Panc1 (cell line): ENCODE data around the gene CDK6. TPM values are rescaled to one million over a fixed set of nuclear protein-coding genes. Genes with fewer than 3 reads are reported as not detected.

Experiments used
- ATAC-seq: fragments of 200-7000 bp; cut with Tn5 transposase; 2 replicates; pipeline ENCODE4 v1.9.1; 2020; ENCODE audit warnings: mild to moderate bottlenecking, moderate library complexity
- BruUV-seq: library from RNA; stranded (reverse); fragments of 400-500 nt; replicated peaks from 2 replicates; lab custom pipeline; 2021; lab: Mats Ljungman, UMichigan
- CTCF ChIA-PET: fragments of 300-600 bp; sonication (Branson Sonifier 250); formaldehyde crosslinking; loops from one replicate; lab custom pipeline; 2022; ENCODE audit warnings: antibody characterized with exemption; lab: Charles Lee
- POLR2A ChIA-PET: fragments of 300-600 bp; sonication (Branson Sonifier 250); formaldehyde crosslinking; loops from one replicate; lab custom pipeline; 2022; ENCODE audit warnings: antibody characterized with exemption; lab: Charles Lee
- DNase-seq: peaks from one replicate; pipeline ENCODE4 v3.0.0-alpha.2; 2010; ENCODE audit warnings: low read depth, low spot score
- H3K27ac ChIP-seq: 2 replicates; pipeline ENCODE4 v1.5.1; 2011; ENCODE audit warnings: mild to moderate bottlenecking, low read length, inconsistent platforms
- H3K27me3 ChIP-seq: fragments of 200-500 bp; sonication (Bioruptor generic); 2 replicates; pipeline ENCODE4 v1.6.0; 2014; ENCODE audit warnings: low read length, inconsistent platforms; ENCODE audit not compliant: control insufficient read depth, insufficient read depth
- H3K36me3 ChIP-seq: fragments of 200-500 bp; sonication (Bioruptor generic); 2 replicates; pipeline ENCODE4 v1.5.1; 2014; ENCODE audit warnings: inconsistent platforms, mild to moderate bottlenecking, low read length, moderate library complexity; ENCODE audit not compliant: control insufficient read depth, insufficient read depth
- H3K4me1 ChIP-seq: 2 replicates; pipeline ENCODE4 v1.5.1; 2011; ENCODE audit warnings: inconsistent platforms, mild to moderate bottlenecking, low read length, moderate library complexity; ENCODE audit not compliant: control insufficient read depth, insufficient read depth
- H3K4me3 ChIP-seq, 2 experiments: 2 replicates each; pipeline ENCODE4 v1.5.1; 2011 to 2012; ENCODE audit warnings: low read depth in 2 of 2, low read length in 2 of 2, mild to moderate bottlenecking in 2 of 2, inconsistent platforms in 1 of 2, moderate library complexity in 1 of 2
- H3K9me3 ChIP-seq: fragments of 200-500 bp; sonication (Bioruptor generic); 2 replicates; pipeline ENCODE4 v1.5.1; 2014; ENCODE audit warnings: low read depth, mild to moderate bottlenecking, inconsistent platforms, low read length, moderate library complexity; ENCODE audit not compliant: control insufficient read depth, insufficient read depth
- POLR2AphosphoS5 ChIP-seq: IDR thresholded peaks from 2 replicates; pipeline ENCODE4 v1.6.1; 2012; ENCODE audit warnings: mild to moderate bottlenecking, low read depth, low read length, moderate library complexity
- SIN3A ChIP-seq: IDR thresholded peaks from 2 replicates; pipeline ENCODE4 v1.6.1; 2012; ENCODE audit warnings: low read depth, mild to moderate bottlenecking, low read length, moderate library complexity, borderline replicate concordance; ENCODE audit not compliant: insufficient read depth
- TCF7L2 ChIP-seq: IDR thresholded peaks from 2 replicates; pipeline ENCODE4 v1.6.1; 2011; ENCODE audit warnings: mild to moderate bottlenecking, low read depth, low read length, inconsistent platforms
- in situ Hi-C: cut with HindIII; loops from 2 replicates; pipeline ENCODE4 v1.10.0; 2016; ENCODE audit warnings: low sequenced_read_pairs, low pct_unique_long_range_greater_than_20kb
- intact Hi-C: fragments of 100-400 bp; cut with micrococcal nuclease; formaldehyde crosslinking; loops from one replicate; pipeline ENCODE4 v1.10.0; 2022; ENCODE audit not compliant: unreplicated experiment
- total RNA-seq: library from RNA; stranded (reverse); gene quantifications from one replicate; pipeline ENCODE4 v1.2.1, GENCODE V29; 2021; ENCODE audit not compliant: unreplicated experiment
- TF ChIP-seq, protein P1 (sequence below), 2 experiments: IDR thresholded peaks; 2 replicates each; pipeline ENCODE4 v1.6.1; 2011 to 2012; ENCODE audit warnings: low read depth in 2 of 2, control low read depth in 1 of 2, low read length in 1 of 2, mild to moderate bottlenecking in 1 of 2, moderate library complexity in 1 of 2; ENCODE audit not compliant: insufficient read depth in 1 of 2
- TF ChIP-seq, protein P2 (sequence below): fragments of 450-650 bp; IDR thresholded peaks from 2 replicates; pipeline ENCODE4 v1.5.1; 2017; ENCODE audit warnings: mild to moderate bottlenecking

The CDK6 gene
- total RNA-seq, 1 experiment from 2014 or later = 57.4 TPM

DNA sequence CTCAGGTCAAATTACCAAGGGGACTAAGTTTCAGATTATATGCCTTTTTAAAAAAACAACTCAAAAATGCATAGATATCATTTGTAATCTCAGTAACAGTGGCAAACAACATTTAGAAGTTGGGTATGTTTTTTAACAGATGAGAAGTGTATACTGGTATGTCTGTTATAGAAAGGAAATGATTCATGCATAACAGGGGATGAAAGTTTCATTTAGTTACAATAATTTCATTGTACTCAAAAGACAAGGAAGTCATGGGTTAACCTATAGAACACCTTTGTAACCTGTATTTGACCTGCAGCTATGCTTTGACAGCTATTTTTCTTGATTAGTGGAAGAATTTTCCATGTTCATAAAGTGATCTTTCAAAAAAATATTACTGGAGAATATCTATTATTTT lies 210.8 kb downstream of the CDK6 start:
- Histone ChIP-seq H3K36me3 (no peaks in the 10 kb centered on the region), H3K27ac (no peak overlapping the region), H3K4me1 (peaks cover 28% of the 10 kb centered on the region), H3K27me3 (no peaks in the 10 kb centered on the region), H3K4me3 (no peak overlapping the region), H3K9me3 (peaks cover 26% of the 10 kb centered on the region; the same call in 1 of the 2 replicates)
- DNase-seq (no peak), ATAC-seq (peak; percentile 62; the same call in 1 of the 2 replicates)
- POLR2A ChIA-PET = no interaction called here
- intact Hi-C loops (loop anchor here (5.0 kb wide), 1 partner anchor 47 kb away; no protein-coding TSS in a partner anchor), in situ Hi-C loops (no loop called here)
- no TSS peak for BruUV-seq
- CTCF ChIA-PET = no interaction called here
- TF ChIP-seq TCF7L2 (no peak), SIN3A (no peak), POLR2AphosphoS5 (no peak)
- TF ChIP-seq, protein P1, sequence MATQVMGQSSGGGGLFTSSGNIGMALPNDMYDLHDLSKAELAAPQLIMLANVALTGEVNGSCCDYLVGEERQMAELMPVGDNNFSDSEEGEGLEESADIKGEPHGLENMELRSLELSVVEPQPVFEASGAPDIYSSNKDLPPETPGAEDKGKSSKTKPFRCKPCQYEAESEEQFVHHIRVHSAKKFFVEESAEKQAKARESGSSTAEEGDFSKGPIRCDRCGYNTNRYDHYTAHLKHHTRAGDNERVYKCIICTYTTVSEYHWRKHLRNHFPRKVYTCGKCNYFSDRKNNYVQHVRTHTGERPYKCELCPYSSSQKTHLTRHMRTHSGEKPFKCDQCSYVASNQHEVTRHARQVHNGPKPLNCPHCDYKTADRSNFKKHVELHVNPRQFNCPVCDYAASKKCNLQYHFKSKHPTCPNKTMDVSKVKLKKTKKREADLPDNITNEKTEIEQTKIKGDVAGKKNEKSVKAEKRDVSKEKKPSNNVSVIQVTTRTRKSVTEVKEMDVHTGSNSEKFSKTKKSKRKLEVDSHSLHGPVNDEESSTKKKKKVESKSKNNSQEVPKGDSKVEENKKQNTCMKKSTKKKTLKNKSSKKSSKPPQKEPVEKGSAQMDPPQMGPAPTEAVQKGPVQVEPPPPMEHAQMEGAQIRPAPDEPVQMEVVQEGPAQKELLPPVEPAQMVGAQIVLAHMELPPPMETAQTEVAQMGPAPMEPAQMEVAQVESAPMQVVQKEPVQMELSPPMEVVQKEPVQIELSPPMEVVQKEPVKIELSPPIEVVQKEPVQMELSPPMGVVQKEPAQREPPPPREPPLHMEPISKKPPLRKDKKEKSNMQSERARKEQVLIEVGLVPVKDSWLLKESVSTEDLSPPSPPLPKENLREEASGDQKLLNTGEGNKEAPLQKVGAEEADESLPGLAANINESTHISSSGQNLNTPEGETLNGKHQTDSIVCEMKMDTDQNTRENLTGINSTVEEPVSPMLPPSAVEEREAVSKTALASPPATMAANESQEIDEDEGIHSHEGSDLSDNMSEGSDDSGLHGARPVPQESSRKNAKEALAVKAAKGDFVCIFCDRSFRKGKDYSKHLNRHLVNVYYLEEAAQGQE (IDR thresholded peaks at IDR 0.05; ENCODE audit: insufficient read depth in 1 of 2, low read depth in 2 of 2, low read length in 1 of 2) = no peak
- TF ChIP-seq, protein P2, sequence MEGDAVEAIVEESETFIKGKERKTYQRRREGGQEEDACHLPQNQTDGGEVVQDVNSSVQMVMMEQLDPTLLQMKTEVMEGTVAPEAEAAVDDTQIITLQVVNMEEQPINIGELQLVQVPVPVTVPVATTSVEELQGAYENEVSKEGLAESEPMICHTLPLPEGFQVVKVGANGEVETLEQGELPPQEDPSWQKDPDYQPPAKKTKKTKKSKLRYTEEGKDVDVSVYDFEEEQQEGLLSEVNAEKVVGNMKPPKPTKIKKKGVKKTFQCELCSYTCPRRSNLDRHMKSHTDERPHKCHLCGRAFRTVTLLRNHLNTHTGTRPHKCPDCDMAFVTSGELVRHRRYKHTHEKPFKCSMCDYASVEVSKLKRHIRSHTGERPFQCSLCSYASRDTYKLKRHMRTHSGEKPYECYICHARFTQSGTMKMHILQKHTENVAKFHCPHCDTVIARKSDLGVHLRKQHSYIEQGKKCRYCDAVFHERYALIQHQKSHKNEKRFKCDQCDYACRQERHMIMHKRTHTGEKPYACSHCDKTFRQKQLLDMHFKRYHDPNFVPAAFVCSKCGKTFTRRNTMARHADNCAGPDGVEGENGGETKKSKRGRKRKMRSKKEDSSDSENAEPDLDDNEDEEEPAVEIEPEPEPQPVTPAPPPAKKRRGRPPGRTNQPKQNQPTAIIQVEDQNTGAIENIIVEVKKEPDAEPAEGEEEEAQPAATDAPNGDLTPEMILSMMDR = no peak

DNA sequence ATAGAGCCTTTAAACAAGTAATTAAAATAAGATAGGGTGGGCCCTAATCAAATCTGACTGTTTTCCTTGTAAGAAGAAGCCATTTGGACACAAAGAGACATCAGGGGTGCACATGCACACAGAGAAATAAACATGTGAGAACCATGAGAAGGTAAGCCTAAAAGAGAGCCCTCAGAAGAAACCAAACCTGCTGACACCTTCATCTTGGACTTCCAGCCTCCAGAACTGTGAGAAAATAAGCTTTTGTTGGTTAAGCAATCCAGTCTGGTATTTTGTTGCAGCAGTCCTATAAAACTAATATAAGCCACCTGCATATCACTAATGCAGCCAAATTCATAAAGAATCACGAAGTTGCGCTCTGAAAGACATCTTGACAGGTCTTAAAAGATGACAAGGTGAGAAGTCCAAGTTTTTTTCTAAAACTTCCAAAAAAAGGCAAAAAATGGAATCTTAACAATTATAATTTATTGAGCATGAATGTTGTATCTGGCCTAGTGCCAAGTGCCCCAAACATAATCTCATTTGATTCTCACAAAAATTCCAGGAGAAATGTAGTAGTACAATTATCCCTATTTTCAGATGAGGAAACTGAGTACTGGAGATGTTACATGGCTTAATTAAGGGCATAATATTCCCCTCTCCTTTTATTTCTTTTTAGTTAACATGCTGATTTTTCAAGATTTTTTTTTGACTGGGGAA lies 211.9 kb downstream of the CDK6 start:
- peaks cover 22% of the 10 kb centered on the region; the same call in 1 of the 2 replicates for H3K9me3 ChIP-seq
- DNase-seq = no peak
- no peak overlapping the region for H3K4me3 ChIP-seq
- ChIA-PET CTCF (interaction anchor here (0.7 kb wide), 2 partner anchors 9 to 147 kb away, joined by 3 read pairs; no protein-coding TSS in a partner anchor), POLR2A (interaction anchor here (0.6 kb wide), 3 partner anchors 40 to 141 kb away, joined by 3 read pairs; no protein-coding TSS in a partner anchor)
- intact Hi-C loops (loop anchor here (5.0 kb wide), 1 partner anchor 73 kb away; no protein-coding TSS in a partner anchor), in situ Hi-C loops (no loop called here)
- peaks cover 2% of the 10 kb centered on the region; the same call in 1 of the 2 replicates for H3K36me3 ChIP-seq
- TF ChIP-seq TCF7L2 (no peak), POLR2AphosphoS5 (no peak), SIN3A (no peak)
- TF ChIP-seq, protein P2 = no peak
- TF ChIP-seq, protein P1 (IDR thresholded peaks at IDR 0.05; ENCODE audit: insufficient read depth in 1 of 2, low read depth in 2 of 2, low read length in 1 of 2) = no peak
- H3K27me3 ChIP-seq = no peaks in the 10 kb centered on the region
- BruUV-seq = no TSS peak
- H3K27ac ChIP-seq = peak overlapping the region; percentile 60
- peaks cover 28% of the 10 kb centered on the region for H3K4me1 ChIP-seq
- ATAC-seq = no peak
